Measurements from ENCODE around the gene SH3RF3. TPM values are rescaled to one million over a fixed set of nuclear protein-coding genes. Genes with fewer than 3 reads are reported as not detected.

Gene SH3RF3
- polyA plus RNA-seq, 1 of the 3 experiments (the other 2 are of a cell fraction) = 1.9 TPM

- Histone ChIP-seq H3K27me3 (ENCODE audit: insufficient read depth) (no peaks in the 10 kb centered on the region), H4K20me1 (ENCODE audit: insufficient read depth) (no peaks in the 10 kb centered on the region), H3K9me3 (no peaks in the 10 kb centered on the region), H3F3A (replicated peaks; ENCODE audit: insufficient read depth) (peaks cover 53% of the 10 kb centered on the region), H3K9me2 (no peaks in the 10 kb centered on the region), H2AFZ (ENCODE audit: low read depth) (no peak overlapping the region), H3K9ac (no peak overlapping the region), H3K4me1 (ENCODE audit: control insufficient read depth in 1 of 2, insufficient read depth in 2 of 2, low read depth in 1 of 2, low read length in 1 of 2) (peaks cover 38 to 49% of the 10 kb centered on the region in 2 experiments), H3K4me3 (ENCODE audit: low read depth in 2 of 2, low read length in 1 of 2) (no peak overlapping the region), H3K4me2 (no peak overlapping the region), H3K79me2 (ENCODE audit: insufficient read depth) (peaks cover 64% of the 10 kb centered on the region), H3K36me3 (replicated peaks in 1 of 2; ENCODE audit: control insufficient read depth in 1 of 2, insufficient read depth in 2 of 2, low read length in 1 of 2) (no peaks in the 10 kb centered on the region), H3K27ac (ENCODE audit: low read depth in 2 of 2, low read length in 1 of 2) (no peak overlapping the region)
- POLR2A ChIA-PET = no interaction called here
- TF ChIP-seq RFX5 (IDR thresholded peaks at IDR 0.05; ENCODE audit: low read length) (no peak), ELF1 (IDR thresholded peaks at IDR 0.05) (no peak), MEF2A (IDR thresholded peaks at IDR 0.05; ENCODE audit: borderline replicate concordance, low read depth) (no peak), SMC3 (IDR thresholded peaks at IDR 0.05; ENCODE audit: low read depth, low read length) (no peak), GABPA (IDR thresholded peaks at IDR 0.05; ENCODE audit: low read depth) (no peak), POLR2AphosphoS5 (IDR thresholded peaks at IDR 0.05; ENCODE audit: low read depth, low read length) (no peak), NRF1 (IDR thresholded peaks at IDR 0.05; ENCODE audit: low read depth, low read length) (no peak), MAX (IDR thresholded peaks at IDR 0.05; ENCODE audit: low read depth) (no peak), MXI1 (IDR thresholded peaks at IDR 0.05; ENCODE audit: low read depth, low read length) (no peak), FOSL2 (IDR thresholded peaks at IDR 0.05; ENCODE audit: borderline replicate concordance, low read depth) (no peak), NFIC (IDR thresholded peaks at IDR 0.05; ENCODE audit: borderline replicate concordance) (no peak), TCF12 (IDR thresholded peaks at IDR 0.05) (no peak), YY1 (IDR thresholded peaks at IDR 0.05; ENCODE audit: low read depth) (no peak), TEAD4 (IDR thresholded peaks at IDR 0.05; ENCODE audit: borderline replicate concordance, insufficient read depth) (no peak), RAD21 (IDR thresholded peaks at IDR 0.05; ENCODE audit: low read length) (no peak)
- CTCF ChIA-PET = no interaction called here
- no peak for DNase-seq
- 100% methylated on average over 1 of the region's 2 CpGs for WGBS (ENCODE audit: low lambda C conversion rate)
These were observed 39.1 kb downstream of the SH3RF3 start for GRCh38 chr2:109168086-109168485.

- Histone ChIP-seq H4K20me1 (ENCODE audit: insufficient read depth) (no peaks in the 10 kb centered on the region), H2AFZ (ENCODE audit: low read depth) (no peak overlapping the region), H3K9me3 (no peaks in the 10 kb centered on the region), H3K4me3 (ENCODE audit: low read depth in 2 of 2, low read length in 1 of 2) (no peak overlapping the region; a peak in 1 of 4 replicates), H3K9ac (no peak overlapping the region), H3K79me2 (ENCODE audit: insufficient read depth) (peaks cover 71% of the 10 kb centered on the region), H3K27ac (ENCODE audit: low read depth in 2 of 2, low read length in 1 of 2) (no peak overlapping the region), H3K4me1 (ENCODE audit: control insufficient read depth in 1 of 2, insufficient read depth in 2 of 2, low read depth in 1 of 2, low read length in 1 of 2) (peaks cover 44 to 55% of the 10 kb centered on the region in 2 experiments), H3K4me2 (no peak overlapping the region), H3K9me2 (no peaks in the 10 kb centered on the region), H3K27me3 (ENCODE audit: insufficient read depth) (no peaks in the 10 kb centered on the region), H3K36me3 (replicated peaks in 1 of 2; ENCODE audit: control insufficient read depth in 1 of 2, insufficient read depth in 2 of 2, low read length in 1 of 2) (no peaks in the 10 kb centered on the region), H3F3A (replicated peaks; ENCODE audit: insufficient read depth) (peaks cover 57% of the 10 kb centered on the region)
- POLR2A ChIA-PET = no interaction called here
- WGBS (ENCODE audit: low lambda C conversion rate) = 70% methylated on average over 2 of the region's 2 CpGs
- TF ChIP-seq ZBTB33 (IDR thresholded peaks at IDR 0.05; ENCODE audit: borderline replicate concordance, low read depth) (no peak), REST (IDR thresholded peaks at IDR 0.05; ENCODE audit: low read depth, low read length) (no peak), IRF3 (IDR thresholded peaks at IDR 0.05; ENCODE audit: low read depth, low read length) (no peak), RXRA (IDR thresholded peaks at IDR 0.05; ENCODE audit: borderline replicate concordance, low read depth) (no peak), RAD21 (IDR thresholded peaks at IDR 0.05; ENCODE audit: low read length) (no peak), TAF1 (IDR thresholded peaks at IDR 0.05; ENCODE audit: borderline replicate concordance, low read depth, low read length) (no peak), YY1 (IDR thresholded peaks at IDR 0.05; ENCODE audit: low read depth) (no peak), GABPA (IDR thresholded peaks at IDR 0.05; ENCODE audit: low read depth) (no peak), RCOR1 (IDR thresholded peaks at IDR 0.05; ENCODE audit: low read length) (no peak), FOXM1 (IDR thresholded peaks at IDR 0.05; ENCODE audit: low read depth) (no peak)
- CTCF ChIA-PET = no interaction called here
- no peak for DNase-seq
These were observed 39.7 kb downstream of the SH3RF3 start for GRCh38 chr2:109168716-109169115.

All from SK-N-SH (cell line).